ENCODE measurements around the gene HDAC4.

- TF ChIP-seq CTCF (IDR thresholded peaks at IDR 0.05) (no peak), ZFX (IDR thresholded peaks at IDR 0.05; ENCODE audit: borderline replicate concordance) (no peak)
Observed at GRCh38 chr2:239149501-239149900, 251.3 kb downstream of the HDAC4 start.

All from 22Rv1 (cell line).